ENCODE data around the gene RPL26. TPM values are rescaled to one million over a fixed set of nuclear protein-coding genes. Genes with fewer than 3 reads are reported as not detected.
"Not testable (repeated sequence)": the region's sequence is repeated elsewhere in the genome, so short reads cannot be mapped to it uniquely, and the experiment has no call there.

The RPL26 gene
- total RNA-seq, 2 donors from 2014 or later = 1,496 to 1,646 TPM

- H3K4me3 ChIP-seq = peak overlapping the region; percentile 33 to 44
- 5 to 6% methylated on average over 18 of the region's 18 CpGs for WGBS, 2 donors
- peaks cover 6 to 7% of the 10 kb centered on the region in 2 donors for H3K36me3 ChIP-seq (replicated peaks in 1 of 2; ENCODE audit: insufficient read depth in 1 of 2, low read depth in 2 of 2)
- peak; percentile 13 for ATAC-seq
- TF ChIP-seq CTCF (IDR thresholded peaks at IDR 0.05) (no peak), POLR2A (IDR thresholded peaks at IDR 0.05) (no peak)
- peak overlapping the region; percentile 69 to 91 (median 82) for H3K27ac ChIP-seq
- intact Hi-C loops (cut with DNase I) = no loop called here
- peaks cover 36% of the 10 kb centered on the region for H3K4me1 ChIP-seq
- DNase-seq = peak in 1 of 4 donors; percentile 26
- H3K27me3 ChIP-seq = no peaks in the 10 kb centered on the region
- H3K9me3 ChIP-seq = no peaks in the 10 kb centered on the region
Observed at GRCh38 chr17:8375738-8376259, 7.2 kb downstream of the RPL26 start.

- ATAC-seq; H3K27ac ChIP-seq; intact Hi-C loops (cut with DNase I); H3K4me3 ChIP-seq; H3K9me3 ChIP-seq; DNase-seq; H3K27me3 ChIP-seq: not testable (repeated sequence)
- whole genome bisulfite sequencing, 2 donors = 95 to 96% methylated on average over 4 to 26 of the region's 26 CpGs
- peaks cover 7 to 10% of the 10 kb centered on the region in 2 donors for H3K36me3 ChIP-seq (replicated peaks in 1 of 2; ENCODE audit: insufficient read depth in 1 of 2, low read depth in 2 of 2)
- peaks cover 23% of the 10 kb centered on the region for H3K4me1 ChIP-seq
Observed at GRCh38 chr17:8373856-8374255, 9.1 kb downstream of the RPL26 start.

- WGBS, 2 donors = 79 to 80% methylated on average over 7 of the region's 7 CpGs
- no peak overlapping the region for H3K4me3 ChIP-seq
- intact Hi-C loops (cut with DNase I) = no loop called here
- no peaks in the 10 kb centered on the region for H3K9me3 ChIP-seq
- H3K27me3 ChIP-seq = no peaks in the 10 kb centered on the region
- DNase-seq = no peak
- peaks cover 3 to 6% of the 10 kb centered on the region in 2 donors for H3K36me3 ChIP-seq (replicated peaks in 1 of 2; ENCODE audit: insufficient read depth in 1 of 2, low read depth in 2 of 2)
- no peak for TF ChIP-seq CTCF (IDR thresholded peaks at IDR 0.05)
- TF ChIP-seq POLR2A (IDR thresholded peaks at IDR 0.05) = no peak
- H3K27ac ChIP-seq = no peak overlapping the region
- H3K4me1 ChIP-seq = peaks cover 19% of the 10 kb centered on the region
- no peak for ATAC-seq
Observed at GRCh38 chr17:8372422-8372821, 10.6 kb downstream of the RPL26 start.

- Histone ChIP-seq H3K9me3 (no peaks in the 10 kb centered on the region), H3K4me1 (peaks cover 13% of the 10 kb centered on the region), H3K27me3 (no peaks in the 10 kb centered on the region), H3K4me3 (no peak overlapping the region), H3K36me3 (replicated peaks in 1 of 2; ENCODE audit: insufficient read depth in 1 of 2, low read depth in 2 of 2) (peaks cover 0 to 6% of the 10 kb centered on the region in 2 donors), H3K27ac (no peak overlapping the region)
- whole genome bisulfite sequencing, 2 donors = 72 to 87% methylated on average over 4 of the region's 4 CpGs
- TF ChIP-seq CTCF (IDR thresholded peaks at IDR 0.05) = no peak
- no peak for TF ChIP-seq POLR2A (IDR thresholded peaks at IDR 0.05)
- no peak for ATAC-seq
- no peak for DNase-seq
- intact Hi-C loops (cut with DNase I) = no loop called here
Observed at GRCh38 chr17:8371786-8372185, 11.2 kb downstream of the RPL26 start.

- intact Hi-C loops (cut with DNase I) = no loop called here
- DNase-seq = no peak
- Histone ChIP-seq H3K4me1 (peaks cover under 1% of the 10 kb centered on the region), H3K27ac (no peak overlapping the region), H3K27me3 (no peaks in the 10 kb centered on the region), H3K9me3 (no peaks in the 10 kb centered on the region), H3K4me3 (no peak overlapping the region), H3K36me3 (replicated peaks in 1 of 2; ENCODE audit: insufficient read depth in 1 of 2, low read depth in 2 of 2) (peaks cover 0 to 6% of the 10 kb centered on the region in 2 donors)
- no peak for ATAC-seq
- TF ChIP-seq POLR2A (IDR thresholded peaks at IDR 0.05) (no peak), CTCF (IDR thresholded peaks at IDR 0.05) (no peak)
- 78 to 95% methylated on average over 8 of the region's 8 CpGs for WGBS, 2 donors
Observed at GRCh38 chr17:8369944-8370343, 13.0 kb downstream of the RPL26 start.

All from body of pancreas (tissue), 4 donors.